OCI-LY3 (cell line): ENCODE results near the gene CAVIN3.

ENCODE experiments used
- H2AFZ ChIP-seq: fragments of 200-600, 300-600 bp; shearing (Covaris generic); 2 replicates; pipeline ENCODE4 v1.6.0; 2014; ENCODE audit warnings: antibody characterized with exemption, low read depth, low read length
- H3K27ac ChIP-seq: fragments of 200-600, 300-600 bp; sonication (generic); 2 replicates; pipeline ENCODE4 v1.5.1; 2014; ENCODE audit warnings: mild to moderate bottlenecking, low read length, moderate library complexity, mixed read lengths
- H3K27me3 ChIP-seq: fragments of 200-600, 300-600 bp; sonication (generic); 2 replicates; pipeline ENCODE4 v1.6.1; 2014; ENCODE audit warnings: low read depth, low read length, mixed read lengths
- H3K36me3 ChIP-seq: fragments of 200-600, 300-600 bp; sonication (generic); replicated peaks from 2 replicates; pipeline ENCODE3; 2014; ENCODE audit warnings: low read depth, low read length, mixed read lengths
- H3K4me1 ChIP-seq: fragments of 300-600, 200-600 bp; sonication (generic); 2 replicates; pipeline ENCODE4 v1.6.1; 2014; ENCODE audit warnings: low read length, mixed read lengths
- H3K4me2 ChIP-seq: fragments of 200-600, 300-600 bp; sonication (generic); 2 replicates; pipeline ENCODE4 v1.6.1; 2014; ENCODE audit warnings: low read length, mixed read lengths
- H3K4me3 ChIP-seq: fragments of 300-600, 200-600 bp; sonication (generic); 2 replicates; pipeline ENCODE4 v1.5.1; 2014; ENCODE audit warnings: antibody characterized with exemption, mild to moderate bottlenecking, low read length, moderate library complexity
- H3K79me2 ChIP-seq: fragments of 300-600, 200-600 bp; shearing (Covaris generic); 2 replicates; pipeline ENCODE4 v1.6.1; 2014; ENCODE audit warnings: mild to moderate bottlenecking, low read length, mixed read lengths
- H3K9ac ChIP-seq: fragments of 300-600, 200-600 bp; shearing (Covaris generic); 2 replicates; pipeline ENCODE4 v1.6.0; 2014; ENCODE audit warnings: mild to moderate bottlenecking, low read length, moderate library complexity
- H3K9me3 ChIP-seq: fragments of 200-600, 300-600 bp; shearing (Covaris generic); 2 replicates; pipeline ENCODE4 v1.6.1; 2014; ENCODE audit warnings: low read length, mixed read lengths; ENCODE audit not compliant: insufficient read depth
- H4K20me1 ChIP-seq: fragments of 200-600, 300-600 bp; sonication (generic); 2 replicates; pipeline ENCODE4 v1.6.1; 2016; ENCODE audit warnings: low read length, mixed read lengths; ENCODE audit not compliant: insufficient read depth
- CTCF ChIP-seq: fragments of 200-600, 300-600 bp; sonication (generic); IDR thresholded peaks from 2 replicates; pipeline ENCODE4 v1.5.1; 2014; ENCODE audit warnings: antibody characterized with exemption, low read length, low read depth
- EZH2phosphoT487 ChIP-seq: fragments of 200-600 bp; shearing (Covaris generic); IDR thresholded peaks from 2 replicates; pipeline ENCODE4 v1.6.1; 2018; ENCODE audit warnings: antibody characterized with exemption, mixed run types, low read depth

Gene CAVIN3

GRCh38 chr11:6315811-6316425 is 4.4 kb downstream of the CAVIN3 start:
- H3K9me3 ChIP-seq = no peaks in the 10 kb centered on the region
- H3K79me2 ChIP-seq = no peaks in the 10 kb centered on the region
- no peaks in the 10 kb centered on the region for H4K20me1 ChIP-seq
- H3K27me3 ChIP-seq = peaks cover 20% of the 10 kb centered on the region
- H3K27ac ChIP-seq = no peak overlapping the region
- no peaks in the 10 kb centered on the region for H3K36me3 ChIP-seq
- H3K4me3 ChIP-seq = peak overlapping the region; percentile 64
- TF ChIP-seq EZH2phosphoT487 (no peak), CTCF (peak; percentile 86)
- H3K4me2 ChIP-seq = peak overlapping the region; percentile 73
- H2AFZ ChIP-seq = 0 out of 2 replicates have a peak overlapping the region, but pooled peaks have one; percentile 48
- no peak overlapping the region for H3K9ac ChIP-seq
- no peaks in the 10 kb centered on the region for H3K4me1 ChIP-seq

DNA sequence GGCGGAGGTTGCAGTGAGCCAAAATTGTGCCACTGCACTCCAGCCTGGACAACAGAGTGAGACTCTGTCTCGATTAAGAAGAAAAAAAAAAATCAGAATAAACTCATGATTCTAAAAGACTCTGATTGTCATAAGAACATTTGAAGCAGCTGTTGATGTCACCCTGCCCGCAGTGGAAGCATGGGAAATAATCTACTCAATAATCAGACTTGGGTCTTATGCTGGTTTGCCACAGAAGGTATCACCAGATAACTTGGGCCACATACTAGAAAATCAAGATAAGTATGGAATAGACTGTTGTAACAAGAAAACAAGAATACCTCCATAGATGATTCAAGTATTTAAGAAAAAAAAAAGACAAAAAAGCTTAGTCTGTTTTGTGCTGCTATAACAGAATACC is 8.2 kb downstream of the CAVIN3 start:
- Histone ChIP-seq H3K9me3 (no peaks in the 10 kb centered on the region), H3K4me1 (no peaks in the 10 kb centered on the region), H3K4me2 (no peak overlapping the region), H3K27ac (no peak overlapping the region), H3K79me2 (no peaks in the 10 kb centered on the region), H3K27me3 (peaks cover 27% of the 10 kb centered on the region), H4K20me1 (no peaks in the 10 kb centered on the region), H3K4me3 (no peak overlapping the region), H3K36me3 (no peaks in the 10 kb centered on the region), H3K9ac (no peak overlapping the region), H2AFZ (no peak overlapping the region)
- TF ChIP-seq CTCF = no peak
- TF ChIP-seq EZH2phosphoT487 = no peak

DNA sequence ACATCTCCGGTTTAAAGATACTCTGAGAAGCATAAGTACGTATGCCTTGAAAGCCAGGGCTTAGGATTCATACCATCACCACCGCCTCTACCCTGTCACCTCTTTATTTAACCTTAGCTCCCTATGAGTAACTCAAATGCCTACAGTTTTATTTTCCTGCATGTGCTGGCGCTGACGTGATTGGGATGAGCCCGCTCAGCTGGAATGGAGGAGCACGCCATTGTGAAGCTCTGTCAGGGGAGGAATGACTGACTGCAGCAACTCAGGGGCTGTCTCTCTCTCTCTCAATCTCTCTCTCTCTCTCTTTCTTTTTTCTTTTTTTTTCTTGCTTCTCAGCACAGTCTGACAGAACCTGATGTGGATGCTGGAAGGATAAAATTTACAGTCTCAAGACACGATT is 12.4 kb downstream of the CAVIN3 start:
- Histone ChIP-seq H3K9me3 (no peaks in the 10 kb centered on the region), H3K4me1 (no peaks in the 10 kb centered on the region), H3K4me2 (no peak overlapping the region), H3K4me3 (no peak overlapping the region), H3K27me3 (peaks cover 32% of the 10 kb centered on the region), H3K27ac (no peak overlapping the region), H3K79me2 (no peaks in the 10 kb centered on the region), H3K36me3 (no peaks in the 10 kb centered on the region), H4K20me1 (no peaks in the 10 kb centered on the region), H3K9ac (no peak overlapping the region), H2AFZ (no peak overlapping the region)
- no peak for TF ChIP-seq CTCF
- TF ChIP-seq EZH2phosphoT487 = no peak

DNA sequence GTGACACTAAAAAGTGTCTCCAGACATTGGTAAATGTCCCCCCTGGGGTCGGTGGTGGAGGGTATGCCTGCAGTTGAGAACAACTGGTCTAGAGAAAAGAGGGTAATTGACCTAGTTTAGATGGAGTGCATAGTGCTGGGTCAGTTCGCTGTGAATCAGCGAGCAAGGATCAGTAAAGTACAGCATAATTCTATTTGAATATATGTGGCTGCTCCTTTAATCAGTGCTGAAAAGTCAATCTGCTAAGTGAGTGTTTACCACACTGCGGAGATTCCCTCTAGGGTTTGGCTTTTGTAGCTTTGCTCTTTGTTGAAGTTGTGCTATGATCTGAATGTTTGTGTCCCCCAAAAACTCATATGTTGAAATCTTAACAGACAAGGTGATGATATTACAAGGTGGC is 15.0 kb downstream of the CAVIN3 start:
- Histone ChIP-seq H3K27me3 (peaks cover 24% of the 10 kb centered on the region), H3K27ac (no peak overlapping the region), H3K4me3 (no peak overlapping the region), H3K36me3 (no peaks in the 10 kb centered on the region), H3K4me2 (no peak overlapping the region), H4K20me1 (no peaks in the 10 kb centered on the region), H3K9ac (no peak overlapping the region), H3K79me2 (no peaks in the 10 kb centered on the region), H3K4me1 (no peaks in the 10 kb centered on the region), H2AFZ (no peak overlapping the region), H3K9me3 (no peaks in the 10 kb centered on the region)
- no peak for TF ChIP-seq CTCF
- TF ChIP-seq EZH2phosphoT487 = no peak
